ENCODE results near the gene INSIG1.

INSIG1 gene

DNA sequence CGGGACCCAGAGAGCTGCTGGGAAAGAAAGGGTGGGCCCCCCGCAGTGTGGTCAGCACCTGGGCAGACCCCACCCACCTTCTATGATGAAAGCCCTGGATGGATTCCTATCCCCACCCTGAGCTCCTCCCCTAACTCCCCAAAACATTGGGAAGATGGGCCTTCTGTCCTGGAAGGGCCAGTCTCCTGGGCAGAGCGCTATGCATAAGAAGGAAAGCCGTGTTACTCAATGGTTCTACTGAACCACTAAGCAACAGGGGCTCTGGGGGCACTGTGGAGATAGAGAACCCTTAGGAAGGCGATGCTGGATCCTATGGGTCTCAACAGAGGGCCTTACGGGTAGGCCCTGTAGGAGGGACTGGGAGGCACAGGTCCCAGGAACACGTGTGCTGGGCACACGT is 30.7 kb upstream of the INSIG1 start:
- no peak for DNase-seq

DNA sequence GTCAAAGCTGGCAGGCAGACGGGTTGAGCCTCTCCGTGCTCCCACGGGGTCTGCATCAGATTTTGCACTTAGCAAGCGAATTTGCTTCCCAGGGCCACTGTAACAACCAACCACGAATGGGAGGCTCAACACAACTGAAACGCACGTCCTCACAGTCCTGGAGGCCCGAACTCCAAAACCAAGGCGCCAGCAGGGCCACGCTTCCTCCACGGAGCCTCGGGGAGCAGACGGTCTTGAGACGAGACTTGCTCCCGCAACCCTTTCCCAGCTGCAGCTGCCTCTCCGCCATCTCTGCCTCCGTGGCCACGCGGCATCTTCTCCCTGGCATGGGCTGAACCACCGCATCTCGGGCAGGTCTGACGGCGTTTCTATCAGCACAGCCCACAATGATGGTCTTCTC is 30.2 kb upstream of the INSIG1 start:
- no peak for DNase-seq

DNA sequence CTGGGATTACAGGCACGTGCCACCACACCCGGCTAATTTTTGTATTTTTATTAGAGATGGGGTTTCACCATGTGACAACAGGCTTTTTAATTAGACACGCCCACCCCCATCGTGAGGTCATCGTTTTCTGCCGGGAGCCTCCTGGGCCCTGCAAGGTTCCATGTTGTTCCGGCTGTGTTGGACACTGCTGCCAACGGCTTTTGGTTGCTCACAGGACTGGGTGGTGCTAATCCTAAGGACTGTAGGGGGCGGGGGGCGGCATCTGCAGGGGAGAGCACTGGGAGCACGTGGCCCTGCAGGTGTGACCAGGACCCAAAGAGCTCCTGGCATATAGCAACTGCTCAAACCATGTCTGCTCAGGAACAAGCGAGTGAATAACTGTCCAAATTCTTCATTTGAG is 29.5 kb upstream of the INSIG1 start:
- no peak for DNase-seq

DNA sequence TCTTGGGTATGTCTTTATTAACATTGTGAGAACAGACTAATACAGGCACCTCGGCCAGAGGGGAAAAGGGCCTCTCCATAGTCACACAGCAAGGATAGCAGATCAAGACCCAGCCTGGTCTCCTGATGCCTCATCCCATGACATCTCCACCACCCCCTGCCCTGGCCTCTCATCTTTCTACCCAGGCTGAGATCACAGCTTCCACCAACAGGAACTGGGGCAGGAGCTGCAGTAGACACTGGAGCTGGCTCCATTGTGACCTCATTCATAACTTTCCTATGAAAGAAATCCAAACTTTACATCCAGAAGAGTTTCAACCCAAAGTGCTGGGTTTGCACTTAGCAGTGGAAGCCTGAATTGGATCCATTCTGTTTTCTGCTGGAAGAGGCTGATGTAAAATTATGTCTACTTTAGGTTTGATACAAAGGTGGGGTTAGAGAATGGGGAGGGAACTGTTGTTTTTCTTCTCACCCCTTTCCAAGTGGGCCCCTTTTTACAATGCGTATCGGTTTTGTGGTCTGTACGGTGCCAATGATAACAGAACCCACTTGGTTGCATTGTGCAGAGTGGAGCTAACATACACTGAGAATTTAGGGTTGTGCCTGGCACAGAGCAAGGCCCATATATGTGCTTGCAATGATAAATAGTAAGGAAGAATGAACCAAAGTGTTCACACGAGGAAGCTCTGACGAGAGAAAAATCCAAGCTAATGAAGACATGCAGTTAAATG is 28.6 kb upstream of the INSIG1 start:
- DNase-seq: no peak

DNA sequence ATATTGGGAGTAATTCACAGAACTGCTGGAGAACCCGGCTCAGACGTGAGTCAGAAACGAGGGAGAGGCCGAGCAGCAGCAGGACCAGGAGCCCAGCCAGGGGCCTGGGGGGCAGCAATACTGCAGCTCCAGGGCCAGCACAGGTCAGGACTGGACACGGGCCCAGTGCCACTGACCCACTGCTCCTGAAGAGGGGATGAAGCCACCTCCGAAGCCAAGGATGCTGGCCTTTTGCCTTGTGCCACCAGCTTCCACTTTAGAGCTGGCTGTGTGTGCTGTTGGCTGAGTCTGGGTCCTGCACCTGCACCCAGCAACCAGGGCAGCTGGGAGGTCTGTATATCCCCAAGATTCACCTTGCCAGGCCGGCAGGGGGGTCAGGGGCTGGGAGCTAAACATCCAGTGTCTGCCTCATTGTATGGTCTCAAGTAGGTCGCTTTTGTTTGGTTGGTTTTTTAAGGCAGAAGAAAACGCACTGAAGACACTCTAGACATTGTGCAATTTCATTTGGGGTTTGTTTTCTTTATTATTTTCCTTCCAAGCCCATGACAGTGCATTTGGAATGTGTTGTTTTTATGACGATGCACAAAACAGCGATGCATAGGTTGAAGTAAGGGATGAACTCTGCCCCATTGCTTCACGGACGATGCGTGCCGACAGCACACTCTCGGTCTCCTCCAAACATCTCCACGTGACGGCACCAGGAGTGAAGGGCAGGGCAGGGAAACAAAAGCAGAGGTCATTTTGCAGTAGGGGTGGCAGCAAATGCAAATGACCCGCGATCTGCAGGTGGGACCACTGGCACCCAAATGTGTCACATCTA is 27.7 kb upstream of the INSIG1 start:
- DNase-seq: no peak

DNA sequence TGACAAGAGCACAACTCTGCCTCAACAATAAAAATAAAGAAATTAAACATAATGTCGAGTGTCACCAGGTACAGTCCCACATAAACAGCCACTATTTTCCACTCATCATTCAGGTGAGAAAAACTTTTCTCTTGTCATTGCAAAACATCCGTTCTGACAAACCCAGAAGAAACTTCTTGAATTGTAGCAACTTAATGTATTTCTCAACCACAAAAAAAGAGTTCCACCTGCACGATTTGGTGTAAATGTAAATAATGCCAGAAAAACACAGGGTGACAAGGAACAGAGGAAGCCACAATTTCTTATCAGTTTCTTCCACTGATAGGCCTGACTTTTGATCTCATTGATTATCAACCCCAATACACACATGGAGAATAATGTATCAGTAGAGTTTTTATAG is 26.8 kb upstream of the INSIG1 start:
- no peak for DNase-seq

DNA sequence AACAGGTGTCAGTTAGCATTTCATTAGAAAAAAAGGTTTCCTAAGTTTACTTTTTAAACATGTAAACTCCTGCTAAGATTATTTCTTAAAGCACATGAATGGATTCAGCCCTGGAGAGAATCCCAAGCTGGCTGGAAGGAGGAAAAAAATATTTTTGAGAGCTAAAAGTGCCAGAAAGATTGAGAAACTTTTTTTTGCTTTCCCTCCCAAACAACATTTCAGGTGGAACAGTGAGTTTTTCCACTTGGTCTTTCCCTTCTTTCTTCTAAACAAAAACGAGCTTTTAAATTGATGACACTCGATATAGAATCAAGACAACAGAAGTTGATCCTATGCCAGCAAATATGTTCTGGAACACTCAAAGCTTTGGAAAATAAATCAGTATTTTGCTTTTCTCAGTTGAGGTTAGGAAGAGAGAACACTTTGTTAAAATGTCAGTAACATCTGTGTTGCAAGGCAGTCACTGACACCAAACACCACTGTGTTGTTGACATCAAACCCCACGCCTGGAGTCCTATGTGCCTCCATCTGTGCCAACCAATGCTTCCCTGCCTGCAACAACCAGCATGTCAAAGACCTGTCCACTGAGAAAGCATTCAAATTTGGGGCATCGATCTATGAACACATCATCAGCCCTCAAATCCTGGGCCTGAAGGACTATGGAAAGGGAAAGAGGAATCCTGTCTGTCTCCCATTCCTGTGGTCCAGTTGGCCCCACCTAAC is 22.9 kb upstream of the INSIG1 start:
- no peak for DNase-seq

DNA sequence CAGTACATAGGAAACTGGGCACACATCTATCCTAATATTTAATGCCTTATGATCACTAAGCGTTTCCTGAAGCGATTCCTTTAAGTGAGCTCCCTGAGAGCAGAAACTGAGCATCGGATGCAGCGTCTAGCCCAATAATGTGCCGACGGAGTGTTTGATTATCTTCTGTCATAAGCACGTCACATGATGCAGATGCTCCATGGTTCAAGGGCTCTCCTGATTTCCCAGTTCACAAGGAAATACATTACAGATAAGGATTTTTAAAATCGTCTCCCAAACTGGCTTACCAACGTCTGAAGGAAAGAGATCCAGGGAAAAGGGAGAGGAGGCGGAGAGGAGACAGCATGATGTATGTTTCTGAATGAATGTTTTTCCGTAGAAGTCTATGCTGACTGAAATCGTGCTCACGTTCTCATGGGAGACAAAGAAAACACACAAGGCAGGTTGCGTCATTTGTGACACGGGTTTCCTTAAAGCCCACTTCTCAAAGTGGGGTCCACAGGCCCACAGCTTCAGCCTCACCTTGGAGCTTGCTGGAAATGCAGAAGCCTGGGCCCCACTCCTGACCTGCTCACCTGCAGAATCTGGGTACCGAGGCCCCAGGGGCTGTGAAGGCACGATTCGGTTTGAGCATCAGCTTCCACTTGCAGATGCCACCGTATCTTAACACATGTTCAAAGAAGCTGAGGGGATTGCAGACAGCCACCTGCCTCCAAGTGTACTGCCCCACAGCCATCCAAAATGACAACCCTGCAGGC is 21.5 kb upstream of the INSIG1 start:
- no peak for DNase-seq

DNA sequence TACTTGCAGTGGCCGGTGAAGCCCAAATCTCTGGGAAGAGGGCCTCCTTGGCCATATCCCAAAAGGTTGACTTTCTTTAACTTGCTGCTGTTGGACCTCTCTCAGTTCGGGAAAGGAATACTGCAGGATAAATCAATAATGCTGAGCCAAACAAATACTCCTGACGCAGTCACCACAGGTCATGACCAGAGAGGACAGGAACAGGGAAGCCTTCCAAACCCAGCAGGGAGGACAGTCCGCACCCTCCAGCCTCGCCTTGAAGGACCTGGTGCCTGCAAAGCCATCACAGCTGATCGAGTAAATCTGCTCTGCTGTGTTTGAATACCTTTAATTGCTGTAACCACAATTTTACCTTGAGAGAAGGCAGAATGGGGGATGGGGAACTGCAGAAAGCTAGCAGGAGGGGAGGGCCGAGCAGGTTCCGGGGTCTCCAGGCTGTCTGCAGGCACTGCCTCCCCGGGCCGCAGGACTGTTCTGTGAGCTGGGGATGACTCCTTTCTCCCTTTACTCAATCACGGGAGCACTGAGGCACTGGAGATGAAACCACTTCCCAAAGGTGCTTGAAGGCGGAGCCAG is 20.8 kb upstream of the INSIG1 start:
- no peak for DNase-seq

DNA sequence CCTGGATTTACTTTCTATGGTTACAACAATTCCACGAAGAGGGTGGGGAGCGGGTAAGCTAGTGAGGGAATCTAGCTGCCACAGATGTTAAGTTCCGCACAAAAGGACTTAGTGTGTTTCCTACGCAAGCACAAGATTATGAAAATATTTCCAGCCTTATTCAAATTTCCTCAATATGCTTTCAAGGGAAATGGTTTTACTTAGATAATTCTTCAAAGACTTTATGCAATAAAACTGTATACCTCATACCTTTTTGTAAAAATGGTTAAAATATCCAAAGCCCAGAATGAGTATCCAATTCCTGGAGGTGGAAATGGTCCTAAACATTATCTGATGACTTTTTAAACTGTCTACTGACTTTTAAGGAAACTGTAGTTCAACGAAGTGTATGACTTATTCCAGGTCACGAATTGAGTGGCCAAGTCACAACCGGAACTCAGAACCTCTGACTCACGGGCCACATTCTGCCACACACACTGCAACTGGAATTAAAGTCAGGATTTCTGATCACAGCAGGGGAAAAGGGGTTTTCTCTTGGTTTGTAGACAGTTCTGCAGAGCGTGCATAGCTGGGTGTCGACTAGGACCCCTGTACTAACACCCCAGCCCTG is 20.2 kb upstream of the INSIG1 start:
- no peak for DNase-seq

DNA sequence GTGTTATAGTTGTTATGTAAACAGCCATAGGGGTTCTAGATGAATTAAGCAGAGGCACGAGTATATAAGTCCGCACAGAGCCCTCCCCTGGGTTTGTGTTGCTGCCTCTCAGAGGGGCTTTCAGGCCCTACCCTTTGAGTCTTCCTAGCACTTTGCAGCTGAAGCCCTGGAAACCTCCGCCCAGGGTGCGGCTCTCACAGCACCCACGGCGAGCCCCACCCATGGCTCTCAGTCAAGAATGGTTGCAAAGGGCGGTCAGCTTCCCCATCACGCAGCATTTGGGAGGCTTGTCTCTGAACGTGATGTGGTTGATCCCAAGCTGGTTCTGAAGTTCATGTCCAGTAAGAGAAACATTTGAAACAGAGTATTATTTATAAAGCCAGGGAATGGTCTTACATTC is 18.8 kb upstream of the INSIG1 start:
- no peak for DNase-seq

DNA sequence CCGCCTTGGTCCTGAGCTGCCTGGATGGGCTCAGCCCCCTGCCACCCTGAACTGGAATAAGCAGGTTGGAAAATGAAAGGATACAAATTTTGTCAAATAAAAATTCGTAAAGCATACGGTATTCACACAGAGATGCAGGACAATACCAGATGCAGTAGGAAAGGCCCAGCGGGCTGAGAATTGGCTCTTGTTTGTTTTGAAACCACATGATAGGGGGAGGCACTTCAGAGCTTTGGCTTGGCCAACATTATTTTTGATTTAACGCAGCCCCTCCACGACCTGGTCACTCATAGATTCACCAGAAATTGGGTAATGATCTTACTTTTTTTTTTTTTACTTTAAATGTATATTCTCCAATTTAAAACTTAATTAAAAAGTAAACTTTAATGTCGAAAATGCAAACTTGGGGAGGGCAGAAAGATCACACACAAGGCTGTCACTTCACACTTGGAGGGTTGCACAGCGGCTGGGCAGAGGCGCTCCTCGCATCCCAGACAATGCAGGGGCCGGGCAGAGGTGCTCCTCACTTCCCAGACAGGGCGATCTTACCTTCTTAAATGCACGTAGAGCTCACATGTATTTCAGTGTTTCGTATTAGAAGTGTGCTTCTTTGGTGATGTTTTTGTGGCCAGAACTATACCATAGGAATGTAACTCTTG is 17.8 kb upstream of the INSIG1 start:
- DNase-seq: no peak

DNA sequence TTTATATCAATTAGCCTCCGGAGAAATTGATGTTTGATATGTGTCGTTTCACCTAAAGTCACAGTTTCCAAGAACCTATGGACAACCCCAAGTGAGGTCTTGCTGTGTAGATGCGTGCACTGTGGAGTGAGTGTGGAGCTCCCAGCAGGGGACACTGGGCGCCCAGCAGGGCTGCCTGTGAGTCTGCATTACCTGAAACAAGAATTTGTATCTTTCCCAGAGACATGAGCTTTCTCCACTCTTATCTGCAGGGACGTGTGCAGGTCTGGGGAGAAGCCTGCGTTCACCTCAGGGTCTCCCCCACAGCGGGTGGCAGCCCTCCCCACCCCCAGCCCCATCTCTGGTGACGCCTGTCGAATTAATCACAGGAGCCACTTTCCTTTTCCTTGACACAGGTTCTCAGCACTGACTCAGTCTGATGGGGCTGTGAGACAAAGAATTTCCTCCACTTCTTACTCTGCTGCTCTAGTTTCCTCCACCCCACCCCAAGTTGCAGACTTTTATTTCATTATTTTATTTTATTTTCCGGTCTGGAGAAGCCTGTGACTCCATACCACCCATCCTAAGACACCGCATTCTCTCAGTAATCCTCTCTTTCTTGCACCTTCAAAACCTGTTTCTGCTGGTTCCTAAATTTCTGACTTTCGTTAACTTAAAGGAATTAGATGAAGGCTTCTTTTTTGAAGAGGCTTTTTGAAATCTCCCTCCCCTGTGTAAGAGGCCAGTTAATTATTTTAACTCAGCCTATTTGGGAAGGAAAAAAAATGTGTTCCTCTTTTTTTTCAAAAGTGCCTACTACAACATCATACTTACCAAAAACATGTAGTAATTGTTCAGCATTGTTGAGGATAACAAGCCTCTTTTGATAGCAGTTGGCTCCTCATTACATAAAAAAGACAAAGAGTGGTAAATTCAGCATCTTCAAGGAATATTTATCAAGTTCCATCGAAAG is 17.0 kb upstream of the INSIG1 start:
- DNase-seq: no peak

DNA sequence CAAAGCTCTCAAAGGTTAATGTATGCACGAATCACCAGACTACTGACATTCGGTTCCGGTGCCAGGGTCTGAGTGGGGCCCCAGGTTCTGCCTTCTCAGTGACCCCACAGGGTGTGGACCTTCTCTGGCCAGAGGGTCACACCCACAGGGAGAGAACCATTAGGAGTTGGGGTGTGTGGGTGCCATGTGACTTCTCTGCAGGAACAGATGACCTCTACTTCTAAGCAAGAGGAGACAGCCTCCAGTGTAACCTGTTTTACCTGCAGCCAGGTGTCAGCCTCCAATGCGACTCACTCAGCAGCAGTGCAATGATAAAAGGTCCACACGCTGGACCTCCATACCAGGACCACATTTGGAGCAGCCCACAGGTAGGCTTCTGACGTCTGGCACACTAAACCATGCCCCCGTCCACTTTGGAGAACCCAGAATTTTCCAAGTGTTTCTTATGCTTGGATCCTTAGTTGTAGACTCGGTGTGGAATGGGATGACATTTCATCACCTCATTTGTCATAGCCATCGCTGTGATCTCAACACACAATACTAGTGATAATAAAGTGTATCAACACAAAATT is 16.2 kb upstream of the INSIG1 start:
- DNase-seq: no peak

DNA sequence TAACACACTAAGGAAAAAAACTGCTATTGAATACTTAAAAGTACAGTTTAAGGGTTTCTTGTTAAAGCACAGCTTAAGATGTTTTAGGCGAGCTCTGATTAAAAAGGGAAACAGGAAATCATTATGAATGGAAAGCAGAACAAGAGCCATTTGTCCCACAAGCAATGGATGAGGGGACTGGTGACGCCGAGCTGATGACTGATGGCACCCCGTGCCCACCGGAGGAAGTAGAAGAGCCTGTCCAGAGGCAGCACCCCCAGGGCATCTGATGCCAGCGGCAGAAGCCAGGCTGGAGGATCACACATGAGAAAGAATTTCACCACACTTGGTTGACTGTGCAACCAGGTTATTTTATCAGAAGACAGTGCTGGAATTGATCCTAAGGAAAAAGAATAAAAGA is 15.0 kb upstream of the INSIG1 start:
- no peak for DNase-seq

DNA sequence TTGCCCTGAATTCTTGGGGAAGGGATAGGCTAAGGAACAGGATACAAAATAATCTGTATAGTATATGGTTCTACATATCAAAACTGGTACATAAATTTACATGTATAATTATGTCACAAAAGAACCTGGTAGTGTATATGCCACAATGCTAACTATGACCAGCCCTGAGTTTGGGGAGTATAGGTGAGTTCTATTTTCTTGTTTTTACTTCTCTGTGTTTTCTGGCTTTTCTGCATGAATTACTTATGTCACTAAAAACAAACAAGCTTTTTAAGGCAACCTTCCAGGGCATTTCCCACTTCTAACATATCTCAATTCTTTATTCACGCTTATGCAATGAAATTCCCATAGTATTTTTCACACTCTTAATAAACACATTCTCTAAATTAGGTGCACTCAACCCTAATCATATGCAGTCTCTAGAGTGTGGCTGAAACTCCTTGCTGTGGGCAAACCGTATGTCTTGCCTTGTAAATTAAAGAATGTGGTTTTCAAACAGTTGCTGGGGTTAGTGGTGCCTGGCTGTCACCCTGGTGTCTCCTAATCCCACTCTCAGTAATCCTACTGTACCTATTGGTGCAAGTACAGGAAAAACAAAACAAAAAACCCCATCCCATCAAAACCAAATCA is 14.0 kb upstream of the INSIG1 start:
- DNase-seq: no peak

DNA sequence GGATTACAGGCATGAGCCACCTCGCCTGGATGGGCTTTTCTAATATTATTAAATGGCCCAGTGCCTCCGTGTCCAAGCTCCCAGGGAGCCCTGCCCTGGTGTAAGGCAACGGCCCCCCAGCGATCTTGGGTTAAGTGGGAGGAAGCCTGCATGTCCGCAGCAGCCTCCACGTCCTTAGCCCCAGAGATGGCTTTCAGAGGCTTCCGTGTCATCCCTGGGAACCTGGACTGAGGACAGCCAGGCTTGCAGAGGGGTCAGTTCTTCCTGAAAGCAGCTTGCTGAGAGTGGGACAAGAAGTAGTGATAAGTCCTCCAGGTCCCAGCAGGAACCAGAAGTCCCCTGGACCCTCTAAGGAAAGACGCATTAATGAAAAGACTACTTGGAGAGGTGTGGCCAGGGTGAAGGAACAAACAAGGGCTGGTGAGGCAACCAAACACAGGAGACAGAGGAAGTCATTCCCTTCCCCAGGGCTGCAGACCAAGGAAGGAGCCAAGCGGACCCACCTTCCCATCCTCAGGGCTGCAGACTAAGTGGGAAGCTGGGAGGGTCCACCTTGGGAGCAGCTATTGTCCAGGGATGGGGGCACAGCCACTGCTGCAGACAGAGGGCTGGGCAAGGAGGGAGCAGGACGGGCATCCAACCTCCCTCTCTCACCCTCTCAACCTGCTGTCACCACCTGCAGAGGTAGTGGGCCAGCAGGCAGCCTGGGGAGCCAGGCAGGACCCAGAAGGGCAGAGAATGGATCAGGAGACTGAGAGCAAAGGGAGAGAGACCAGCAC is 13.0 kb upstream of the INSIG1 start:
- no peak for DNase-seq

DNA sequence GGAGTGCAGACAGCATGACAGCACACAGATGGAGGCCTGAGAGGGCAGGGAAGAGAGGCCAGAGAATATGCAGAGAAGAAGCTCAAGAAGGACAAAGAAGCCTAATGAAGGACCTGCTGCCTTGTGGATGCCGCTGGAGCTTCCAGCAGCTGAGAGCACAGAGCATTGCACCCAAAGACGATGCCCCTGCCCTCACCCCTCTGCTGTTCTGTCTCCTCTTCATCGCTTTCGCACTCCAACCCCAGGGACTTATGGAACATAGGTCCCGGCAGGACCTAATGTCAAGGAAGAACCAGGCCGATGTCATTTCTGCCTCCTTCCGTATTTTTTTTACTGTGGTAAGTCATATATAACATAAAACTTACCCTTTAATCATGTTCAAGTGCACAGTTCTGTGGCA is 12.3 kb upstream of the INSIG1 start:
- DNase-seq: no peak

DNA sequence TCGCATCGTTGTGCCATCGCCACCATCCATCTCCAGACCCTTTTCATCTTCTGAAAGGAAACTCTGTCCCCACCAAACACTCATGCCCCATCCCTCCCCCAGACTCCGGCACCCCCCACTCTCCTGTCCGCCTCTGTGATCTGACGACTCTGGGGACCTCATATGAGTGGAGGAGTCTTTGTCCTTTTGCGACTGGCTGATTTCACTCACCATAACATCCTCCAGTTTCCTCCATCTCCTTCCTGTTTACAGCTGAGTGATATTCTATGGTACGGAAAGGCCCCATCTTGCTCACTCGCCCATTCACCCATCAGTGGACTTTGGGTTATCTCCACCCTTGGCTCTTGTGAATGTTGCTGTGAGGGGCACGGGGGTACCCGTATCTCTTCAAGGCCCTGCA is 11.8 kb upstream of the INSIG1 start:
- no peak for DNase-seq

Data from SIG-M5 (cell line).